Ascending aorta (tissue), 2 donors: ENCODE measurements around the gene UNCX. TPM values are rescaled to one million over a fixed set of nuclear protein-coding genes. Genes with fewer than 3 reads are reported as not detected.

Source experiments
- DNase-seq, 2 donors: peaks; one replicate each; pipeline ENCODE4 v3.0.0-alpha.2; 2019; ENCODE audit warnings: low spot score in 2 of 2
- H3K27ac ChIP-seq, 2 donors: fragments of 200-600 bp; sonication (generic); one replicate each; pipeline ENCODE4 v1.5.1; 2016 to 2017; ENCODE audit warnings: mild to moderate bottlenecking in 1 of 2
- H3K27me3 ChIP-seq: fragments of 200-600 bp; sonication (generic); one replicate; pipeline ENCODE4 v1.5.1; 2017
- H3K36me3 ChIP-seq, 2 donors: fragments of 200-600 bp; sonication (generic); one replicate each; pipeline ENCODE4 v1.5.1; 2016
- H3K4me1 ChIP-seq, 2 donors: fragments of 200-600 bp; sonication (generic); one replicate each; pipeline ENCODE4 v1.5.1; 2016 to 2017; ENCODE audit warnings: mild to moderate bottlenecking in 1 of 2
- H3K4me3 ChIP-seq, 2 donors: fragments of 200-600 bp; sonication (generic); one replicate each; pipeline ENCODE4 v1.5.1; 2016 to 2017; ENCODE audit warnings: mild to moderate bottlenecking in 1 of 2
- H3K9me3 ChIP-seq, 2 donors: fragments of 200-600 bp; sonication (generic); one replicate each; pipeline ENCODE4 v1.5.1; 2016
- intact Hi-C: fragments of 100-400 bp; cut with DNase I; formaldehyde crosslinking; loops from one replicate; pipeline ENCODE4 v1.15.1; 2023
- total RNA-seq: library from RNA; depleted of rRNA; stranded (reverse); fragments of >200 nt; gene quantifications from one replicate; pipeline ENCODE4 v1.1.0, GENCODE V29; 2016
- TF ChIP-seq, protein P1 (sequence below), 3 experiments: fragments of 200-600 bp in 2 of 3; fragments of 450-650 bp in 1 of 3; sonication (generic) in 2 of 3; IDR thresholded peaks; one replicate each; pipeline ENCODE4 v1.5.1; 2016 to 2019; ENCODE audit warnings: antibody characterized with exemption in 3 of 3, mild to moderate bottlenecking in 1 of 3, moderate library complexity in 1 of 3

The UNCX gene
- total RNA-seq, 1 donor from 2014 or later, result not detected

DNA sequence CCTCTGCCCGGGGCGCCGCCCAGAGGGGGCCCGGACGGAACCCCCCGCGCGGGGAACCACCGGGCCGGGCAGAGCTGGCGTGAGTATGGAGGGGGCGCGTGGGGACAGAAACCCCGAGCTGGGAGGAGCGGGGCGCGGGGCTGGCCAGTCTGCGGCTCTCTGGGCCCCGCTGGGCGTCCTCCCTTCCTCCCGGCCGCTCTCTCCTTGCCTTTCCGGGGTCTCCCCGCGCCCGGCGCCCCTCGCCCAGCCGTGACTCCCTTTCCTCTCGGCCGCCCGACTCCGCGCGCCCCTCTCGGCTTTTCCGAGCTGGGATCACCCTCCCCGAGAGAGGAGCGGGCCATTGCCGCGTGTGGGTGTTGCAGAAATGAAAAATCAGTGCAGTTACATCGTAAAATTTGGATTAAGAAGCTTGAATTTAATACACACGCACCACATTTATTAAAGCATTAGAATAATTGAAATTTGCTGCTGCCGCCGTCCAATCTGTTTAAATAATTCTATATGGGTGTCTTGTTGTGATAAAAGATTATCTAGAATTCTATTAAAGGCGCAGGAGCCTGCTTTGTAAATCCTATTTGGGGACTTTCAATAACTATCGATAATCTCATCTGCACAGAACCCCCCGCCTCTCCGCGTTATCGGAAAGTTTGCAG, 9.1 kb downstream of the UNCX start:
- DNase-seq, result no peak
- Histone ChIP-seq H3K27me3 (peaks cover 69% of the 10 kb centered on the region), H3K27ac (no peak overlapping the region), H3K9me3 (no peaks in the 10 kb centered on the region), H3K4me1 (peaks cover 0 to 2% of the 10 kb centered on the region in 2 donors), H3K36me3 (no peaks in the 10 kb centered on the region), H3K4me3 (no peak overlapping the region)
- TF ChIP-seq, protein P1, sequence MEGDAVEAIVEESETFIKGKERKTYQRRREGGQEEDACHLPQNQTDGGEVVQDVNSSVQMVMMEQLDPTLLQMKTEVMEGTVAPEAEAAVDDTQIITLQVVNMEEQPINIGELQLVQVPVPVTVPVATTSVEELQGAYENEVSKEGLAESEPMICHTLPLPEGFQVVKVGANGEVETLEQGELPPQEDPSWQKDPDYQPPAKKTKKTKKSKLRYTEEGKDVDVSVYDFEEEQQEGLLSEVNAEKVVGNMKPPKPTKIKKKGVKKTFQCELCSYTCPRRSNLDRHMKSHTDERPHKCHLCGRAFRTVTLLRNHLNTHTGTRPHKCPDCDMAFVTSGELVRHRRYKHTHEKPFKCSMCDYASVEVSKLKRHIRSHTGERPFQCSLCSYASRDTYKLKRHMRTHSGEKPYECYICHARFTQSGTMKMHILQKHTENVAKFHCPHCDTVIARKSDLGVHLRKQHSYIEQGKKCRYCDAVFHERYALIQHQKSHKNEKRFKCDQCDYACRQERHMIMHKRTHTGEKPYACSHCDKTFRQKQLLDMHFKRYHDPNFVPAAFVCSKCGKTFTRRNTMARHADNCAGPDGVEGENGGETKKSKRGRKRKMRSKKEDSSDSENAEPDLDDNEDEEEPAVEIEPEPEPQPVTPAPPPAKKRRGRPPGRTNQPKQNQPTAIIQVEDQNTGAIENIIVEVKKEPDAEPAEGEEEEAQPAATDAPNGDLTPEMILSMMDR (IDR thresholded peaks at IDR 0.05), result no peak
- intact Hi-C loops, result no loop called here

DNA sequence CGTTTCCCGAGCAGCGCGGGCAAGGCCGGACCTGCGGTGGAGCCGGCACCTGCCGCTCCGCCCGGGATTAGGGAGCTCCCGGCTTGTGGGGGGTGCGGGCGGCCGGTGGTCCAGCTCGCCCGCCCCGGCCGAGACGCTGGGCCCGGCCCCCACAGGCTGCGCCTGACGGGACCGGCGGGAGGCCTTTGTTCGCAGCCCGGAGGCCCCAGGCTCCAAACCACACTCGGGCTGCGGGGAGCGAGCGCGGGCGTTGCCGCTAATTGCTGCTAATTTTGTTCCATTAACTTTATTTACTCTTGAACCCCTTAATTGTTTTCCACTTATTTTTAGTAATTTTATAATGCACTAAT, 9.6 kb downstream of the UNCX start:
- TF ChIP-seq, protein P1 (IDR thresholded peaks at IDR 0.05), result no peak
- peaks cover 74% of the 10 kb centered on the region for H3K27me3 ChIP-seq
- no peak overlapping the region for H3K27ac ChIP-seq
- intact Hi-C loops, result no loop called here
- DNase-seq, result no peak
- H3K4me1 ChIP-seq, result peaks cover 2 to 4% of the 10 kb centered on the region in 2 donors
- H3K4me3 ChIP-seq, result no peak overlapping the region
- H3K36me3 ChIP-seq, result no peaks in the 10 kb centered on the region
- H3K9me3 ChIP-seq, result no peaks in the 10 kb centered on the region

DNA sequence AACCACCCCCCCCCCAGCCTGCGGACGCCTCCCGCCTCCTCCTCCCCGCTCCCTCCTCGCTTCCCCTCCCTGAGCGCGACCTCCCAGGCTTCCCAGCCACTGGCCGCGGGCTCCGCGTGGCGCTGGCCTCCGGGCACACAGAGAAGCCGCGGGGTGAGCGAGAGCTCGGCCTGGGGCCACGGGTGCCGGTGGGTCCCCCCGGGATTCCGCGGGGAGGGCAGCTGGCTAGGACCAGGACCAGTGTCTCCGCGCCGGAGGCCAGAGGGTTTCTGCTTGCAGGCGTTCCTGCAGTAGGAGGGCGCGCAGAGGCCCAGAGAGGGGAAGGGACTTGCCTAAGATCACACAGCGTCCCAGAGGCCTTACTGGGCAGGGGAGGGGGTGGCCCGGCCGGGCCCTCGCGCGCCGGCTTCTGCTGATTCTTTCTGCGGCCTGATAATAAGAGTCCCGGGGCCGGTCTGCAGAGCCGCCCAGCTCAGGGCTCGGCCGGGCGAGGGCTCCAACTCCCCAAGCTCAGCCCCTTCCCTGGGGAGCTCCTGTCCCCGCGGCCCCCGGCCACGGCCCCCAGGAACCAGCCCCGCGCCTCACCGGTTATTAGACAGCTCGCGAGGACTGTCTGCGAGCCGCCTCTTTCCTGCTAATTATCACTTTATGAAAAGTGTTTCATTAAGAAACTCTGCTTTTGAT, 10.1 kb downstream of the UNCX start:
- no peak overlapping the region for H3K4me3 ChIP-seq
- H3K9me3 ChIP-seq, result no peaks in the 10 kb centered on the region
- no peak for DNase-seq
- no peak overlapping the region for H3K27ac ChIP-seq
- intact Hi-C loops, result no loop called here
- no peaks in the 10 kb centered on the region for H3K36me3 ChIP-seq
- peaks cover 78% of the 10 kb centered on the region for H3K27me3 ChIP-seq
- H3K4me1 ChIP-seq, result peaks cover 7 to 9% of the 10 kb centered on the region in 2 donors
- TF ChIP-seq, protein P1 (IDR thresholded peaks at IDR 0.05), result no peak

DNA sequence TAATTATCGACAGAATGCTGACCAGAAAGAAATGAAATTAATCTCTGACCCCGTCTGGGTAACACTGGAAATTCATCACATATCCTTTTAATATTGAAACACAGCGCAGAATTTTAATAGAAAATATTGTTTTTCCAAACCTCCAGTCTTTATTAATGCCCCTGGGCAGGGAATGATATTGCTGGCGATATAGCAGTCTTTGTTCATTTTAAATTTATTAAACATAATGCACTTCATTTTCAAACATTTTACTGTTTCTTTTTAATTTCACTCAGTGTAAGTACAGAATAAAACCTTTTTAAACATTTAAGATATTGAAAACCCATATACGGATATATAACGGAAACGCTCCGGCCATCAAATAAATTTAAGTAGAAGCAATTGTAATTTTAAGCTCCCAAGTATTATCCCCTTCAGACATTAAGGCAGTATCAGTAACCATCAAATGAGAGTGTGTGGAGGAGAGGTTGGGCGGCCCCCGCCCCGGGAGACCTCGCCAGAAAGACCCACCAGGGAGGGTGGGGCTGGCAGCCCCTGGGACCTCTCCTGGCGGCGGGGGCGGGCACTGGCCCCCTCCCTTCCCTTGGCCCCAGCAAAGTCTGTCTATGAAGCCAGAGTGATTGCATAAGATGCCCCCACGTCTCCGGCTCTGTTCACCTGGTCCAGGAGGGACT, 10.8 kb downstream of the UNCX start:
- no peaks in the 10 kb centered on the region for H3K36me3 ChIP-seq
- intact Hi-C loops, result no loop called here
- no peak overlapping the region for H3K4me3 ChIP-seq
- H3K9me3 ChIP-seq, result no peaks in the 10 kb centered on the region
- H3K27ac ChIP-seq, result no peak overlapping the region
- peaks cover 8 to 13% of the 10 kb centered on the region in 2 donors for H3K4me1 ChIP-seq
- peaks cover 75% of the 10 kb centered on the region for H3K27me3 ChIP-seq
- TF ChIP-seq, protein P1 (IDR thresholded peaks at IDR 0.05), result no peak
- no peak for DNase-seq

DNA sequence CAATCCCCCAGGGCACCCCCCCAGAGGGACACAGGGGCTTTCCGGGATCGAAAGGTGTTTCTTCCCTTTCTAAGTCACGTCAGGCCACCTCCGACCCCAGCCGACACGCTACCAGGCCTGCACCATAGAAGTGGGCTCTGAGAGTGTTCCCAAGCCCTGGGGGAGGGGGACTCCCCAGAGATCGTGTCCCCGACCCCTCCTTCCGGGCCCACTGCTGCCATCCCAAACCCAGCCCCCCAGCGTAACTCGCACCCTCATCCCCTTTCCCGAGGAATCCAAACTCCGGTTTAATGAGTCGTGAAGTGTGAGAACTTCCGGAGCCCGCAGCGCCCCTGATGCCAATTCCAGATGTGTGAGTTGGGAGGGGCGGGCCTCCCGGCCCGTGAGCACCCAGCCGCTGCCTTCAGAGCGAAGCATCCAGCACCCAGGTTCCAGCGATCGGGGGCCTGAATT, 11.3 kb downstream of the UNCX start:
- Histone ChIP-seq H3K36me3 (no peaks in the 10 kb centered on the region), H3K4me3 (no peak overlapping the region), H3K9me3 (no peaks in the 10 kb centered on the region), H3K27ac (no peak overlapping the region), H3K27me3 (peaks cover 76% of the 10 kb centered on the region), H3K4me1 (peaks cover 8 to 13% of the 10 kb centered on the region in 2 donors)
- TF ChIP-seq, protein P1 (IDR thresholded peaks at IDR 0.05), result no peak
- no peak for DNase-seq
- intact Hi-C loops, result no loop called here
